Measurements from ENCODE around the gene LARP4B. TPM values are rescaled to one million over a fixed set of nuclear protein-coding genes. Genes with fewer than 3 reads are reported as not detected.

LARP4B gene
- total RNA-seq, 1 donor from 2014 or later: 33.1 TPM

- Histone ChIP-seq H3K27me3 (no peaks in the 10 kb centered on the region), H3K27ac (no peak overlapping the region), H4K20me1 (ENCODE audit: low read depth) (peaks cover 44% of the 10 kb centered on the region), H2AFZ (replicated peaks) (no peak overlapping the region), H3K79me2 (ENCODE audit: low read depth) (peaks cover 100% of the 10 kb centered on the region), H3K4me1 (no peaks in the 10 kb centered on the region), H3K4me2 (no peak overlapping the region), H3K4me3 (no peak overlapping the region), H3K9me3 (ENCODE audit: low read depth) (no peaks in the 10 kb centered on the region), H3K9ac (no peak overlapping the region), H3K36me3 (no peaks in the 10 kb centered on the region), H3F3A (ENCODE audit: low read depth) (no peaks in the 10 kb centered on the region)
- Mint-ChIP-seq H3K27me3 (ENCODE audit: insufficient read depth, low read depth) (peaks cover 2% of the 10 kb centered on the region), H3K4me1 (no peaks in the 10 kb centered on the region), H3K27ac (no peak overlapping the region), H3K4me3 (no peak overlapping the region), H3K36me3 (peaks cover 25% of the 10 kb centered on the region), H3K9me3 (peaks cover 2% of the 10 kb centered on the region)
- no peak for TF ChIP-seq CTCF (IDR thresholded peaks at IDR 0.05)
- no peak for TF ChIP-seq EZH2phosphoT487 (IDR thresholded peaks at IDR 0.05)
- no peak for TF ChIP-seq EZH2 (IDR thresholded peaks at IDR 0.05)
- DNase-seq (ENCODE audit: low spot score): no peak
These were observed 12.0 kb downstream of the LARP4B start for GRCh38 chr10:919481-919880.

GRCh38 chr10:917999-918398, 13.5 kb downstream of the LARP4B start:
- H3K36me3 Mint-ChIP-seq: peaks cover 20% of the 10 kb centered on the region
- no peaks in the 10 kb centered on the region for H3K4me1 Mint-ChIP-seq
- Histone ChIP-seq H3K4me1 (no peaks in the 10 kb centered on the region), H3K36me3 (no peaks in the 10 kb centered on the region), H2AFZ (replicated peaks) (no peak overlapping the region), H4K20me1 (ENCODE audit: low read depth) (peaks cover 30% of the 10 kb centered on the region), H3K79me2 (ENCODE audit: low read depth) (peaks cover 100% of the 10 kb centered on the region), H3K4me3 (no peak overlapping the region), H3K27ac (no peak overlapping the region), H3K27me3 (no peaks in the 10 kb centered on the region), H3K9ac (no peak overlapping the region), H3F3A (ENCODE audit: low read depth) (no peaks in the 10 kb centered on the region), H3K4me2 (no peak overlapping the region), H3K9me3 (ENCODE audit: low read depth) (no peaks in the 10 kb centered on the region)
- H3K27me3 Mint-ChIP-seq (ENCODE audit: insufficient read depth, low read depth): peaks cover 4% of the 10 kb centered on the region
- peaks cover 2% of the 10 kb centered on the region for H3K9me3 Mint-ChIP-seq
- no peak overlapping the region for H3K4me3 Mint-ChIP-seq
- no peak for TF ChIP-seq CTCF (IDR thresholded peaks at IDR 0.05)
- no peak for TF ChIP-seq EZH2phosphoT487 (IDR thresholded peaks at IDR 0.05)
- TF ChIP-seq EZH2 (IDR thresholded peaks at IDR 0.05): no peak
- no peak for DNase-seq (ENCODE audit: low spot score)
- no peak overlapping the region for H3K27ac Mint-ChIP-seq

GRCh38 chr10:917416-917720, 14.1 kb downstream of the LARP4B start:
- Mint-ChIP-seq H3K4me3 (no peak overlapping the region), H3K9me3 (peaks cover 2% of the 10 kb centered on the region)

More at GRCh38 chr10:917416-917720, 14.1 kb downstream of the LARP4B start:
- no peak overlapping the region for H2AFZ ChIP-seq (replicated peaks)
- no peak for DNase-seq (ENCODE audit: low spot score)
- peaks cover 4% of the 10 kb centered on the region for H3K27me3 Mint-ChIP-seq (ENCODE audit: insufficient read depth, low read depth)
- no peak overlapping the region for H3K4me2 ChIP-seq
- H3K27me3 ChIP-seq: no peaks in the 10 kb centered on the region
- H3K27ac Mint-ChIP-seq: no peak overlapping the region
- no peaks in the 10 kb centered on the region for H3K36me3 ChIP-seq
- H4K20me1 ChIP-seq (ENCODE audit: low read depth): peaks cover 25% of the 10 kb centered on the region
- H3K9me3 ChIP-seq (ENCODE audit: low read depth): no peaks in the 10 kb centered on the region
- no peak overlapping the region for H3K27ac ChIP-seq
- no peak overlapping the region for H3K4me3 ChIP-seq
- no peaks in the 10 kb centered on the region for H3K4me1 Mint-ChIP-seq
- H3K79me2 ChIP-seq (ENCODE audit: low read depth): peaks cover 100% of the 10 kb centered on the region
- H3K9ac ChIP-seq: no peak overlapping the region
- H3K36me3 Mint-ChIP-seq: peaks cover 22% of the 10 kb centered on the region
- TF ChIP-seq EZH2phosphoT487 (IDR thresholded peaks at IDR 0.05) (no peak), CTCF (IDR thresholded peaks at IDR 0.05) (no peak)
- no peaks in the 10 kb centered on the region for H3K4me1 ChIP-seq
- no peaks in the 10 kb centered on the region for H3F3A ChIP-seq (ENCODE audit: low read depth)

Data from neural progenitor cell (in vitro differentiated cells).